Measurements from ENCODE around the gene DPP4.

- TF ChIP-seq POLR2AphosphoS5 (IDR thresholded peaks at IDR 0.05; ENCODE audit: borderline replicate concordance, low read depth, low read length): no peak
- TF ChIP-seq EZH2 (IDR thresholded peaks at IDR 0.05): no peak
- TF ChIP-seq FOXP2 (optimal IDR thresholded peaks at IDR 0.05; ENCODE audit: control extremely low read depth, extremely low read length, insufficient read depth): no peak
Measured at GRCh38 chr2:162009543-162009942, 64.5 kb downstream of the DPP4 start.

All from SK-N-MC (cell line).